Kidney (tissue), 14 donors: Measurements from ENCODE around the gene ARHGAP26. TPM values are rescaled to one million over a fixed set of nuclear protein-coding genes. Genes with fewer than 3 reads are reported as not detected.

Source experiments
- DNase-seq, 5 donors: peaks; one replicate each; pipeline ENCODE4 v3.0.0-alpha.2; 2013 to 2020
- FAIRE-seq: peaks from 2 replicates; lab custom pipeline; 2012; peaks lifted over from hg19 to GRCh38; lab: Jason Lieb, UNC
- H3K27ac ChIP-seq, 2 donors: one replicate each; pipeline ENCODE4 v1.7.0; 2013; ENCODE audit warnings: low read depth in 2 of 2, low read length in 2 of 2, inconsistent platforms in 1 of 2
- H3K27me3 ChIP-seq: one replicate; pipeline ENCODE4 v1.7.1; 2013; ENCODE audit warnings: low read length, inconsistent platforms; ENCODE audit not compliant: control insufficient read depth, insufficient read depth
- H3K36me3 ChIP-seq, 3 donors: one replicate each; pipeline versions ENCODE4 v1.7.0 to v1.7.1; 2013; ENCODE audit warnings: low read length in 3 of 3, control low read depth in 1 of 3, inconsistent platforms in 1 of 3; ENCODE audit not compliant: insufficient read depth in 3 of 3, control insufficient read depth in 2 of 3
- H3K4me1 ChIP-seq, 3 donors: one replicate each; pipeline versions ENCODE4 v1.7.0 to v1.7.1; 2013; ENCODE audit warnings: low read length in 3 of 3, inconsistent platforms in 1 of 3, low read depth in 1 of 3; ENCODE audit not compliant: control insufficient read depth in 2 of 3, insufficient read depth in 2 of 3
- H3K4me3 ChIP-seq, 3 donors: one replicate each; pipeline versions ENCODE4 v1.7.0 to v1.8.1; 2013; ENCODE audit warnings: low read length in 3 of 3, control low read depth in 1 of 3, inconsistent platforms in 1 of 3
- H3K9ac ChIP-seq, 3 donors: one replicate each; pipeline versions ENCODE4 v1.7.0 to v1.7.1; 2013; ENCODE audit warnings: low read length in 3 of 3, control low read depth in 1 of 3, inconsistent platforms in 1 of 3
- H3K9me3 ChIP-seq, 3 donors: one replicate each; pipeline versions ENCODE4 v1.7.0 to v1.7.1; 2013; ENCODE audit warnings: low read length in 3 of 3, control low read depth in 1 of 3, inconsistent platforms in 1 of 3; ENCODE audit not compliant: control insufficient read depth in 2 of 3, insufficient read depth in 1 of 3
- intact Hi-C: fragments of 100-400 bp; cut with DNase I; formaldehyde crosslinking; loops from one replicate; pipeline ENCODE4 v1.11.1; 2022
- polyA plus RNA-seq: library from polyadenylated mRNA; stranded (reverse); fragments of 350-450 nt; fragmentation: Illumina TruSeq; extraction: RNeasy Lipid Tissue Mini Kit (QIAGEN cat#74804); gene quantifications from one replicate; pipeline ENCODE4 v1.2.3, GENCODE V29; 2014; ENCODE audit warnings: low read depth, low replicate concordance; ENCODE audit not compliant: insufficient read depth
- total RNA-seq: library from RNA; stranded (reverse); fragmentation: NEBNext Ultra II Directional; extraction: Animal tissue kit (Norgen Biotek cat#: 25700); gene quantifications from one replicate; pipeline ENCODE4 v1.2.1, GENCODE V29; 2021
- TF ChIP-seq, protein P1 (sequence below): IDR thresholded peaks from 3 replicates; pipeline ENCODE4 v1.5.1; 2012; ENCODE audit warnings: mild to moderate bottlenecking, moderate library complexity, borderline replicate concordance; ENCODE audit not compliant: insufficient read depth; ENCODE audit errors: extremely low read depth
- donor health status: control.
- donor health status: control.
- donor health status: control.
- donor health status: control.
- donor health status: control.
- donor health status: DM: yes; HTN: yes; CAD: no.
- donor health status: Normal renal cell carcinoma (clear cell type).

Gene ARHGAP26
- total and polyA plus RNA-seq, 2 donors from 2014 or later = 2.5 to 85.7 TPM

DNA sequence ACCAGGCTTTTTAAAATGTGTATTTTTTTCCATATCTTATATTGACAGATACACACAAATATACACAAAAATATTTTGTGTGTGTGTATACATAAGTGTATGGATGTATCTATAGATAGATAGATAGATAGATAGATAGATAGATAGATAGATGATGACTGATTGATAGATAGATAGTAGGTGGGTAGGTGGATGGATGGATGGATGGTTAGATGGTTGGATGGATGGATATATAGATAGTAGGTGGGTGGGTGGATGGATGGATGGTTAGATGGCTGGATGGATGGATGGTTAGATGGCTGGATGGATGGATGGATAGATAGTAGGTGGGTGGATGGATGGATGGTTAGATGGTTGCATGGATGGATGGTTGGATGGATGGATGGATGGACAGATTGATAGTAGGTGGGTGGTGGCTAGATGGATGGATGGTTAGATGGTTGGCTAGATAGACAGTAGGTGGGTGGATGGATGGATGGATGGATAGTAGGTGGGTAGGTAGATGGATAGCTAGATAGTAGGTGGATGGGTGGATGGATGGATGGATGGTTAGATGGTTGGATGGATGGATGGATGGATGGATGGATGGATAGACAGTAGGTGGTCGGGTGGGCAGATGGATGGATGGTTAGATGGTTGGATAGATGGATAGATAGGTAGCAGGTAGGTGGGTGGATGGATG is 477.1 kb downstream of the ARHGAP26 start:
- Histone ChIP-seq H3K4me1 (peaks cover 0 to 4% (median 0%) of the 10 kb centered on the region in 3 donors), H3K27me3 (no peaks in the 10 kb centered on the region), H3K36me3 (no peaks in the 10 kb centered on the region), H3K9me3 (no peaks in the 10 kb centered on the region), H3K27ac (no peak overlapping the region), H3K4me3 (no peak overlapping the region), H3K9ac (no peak overlapping the region)
- FAIRE-seq (no peak), DNase-seq (no peak)
- TF ChIP-seq, protein P1, sequence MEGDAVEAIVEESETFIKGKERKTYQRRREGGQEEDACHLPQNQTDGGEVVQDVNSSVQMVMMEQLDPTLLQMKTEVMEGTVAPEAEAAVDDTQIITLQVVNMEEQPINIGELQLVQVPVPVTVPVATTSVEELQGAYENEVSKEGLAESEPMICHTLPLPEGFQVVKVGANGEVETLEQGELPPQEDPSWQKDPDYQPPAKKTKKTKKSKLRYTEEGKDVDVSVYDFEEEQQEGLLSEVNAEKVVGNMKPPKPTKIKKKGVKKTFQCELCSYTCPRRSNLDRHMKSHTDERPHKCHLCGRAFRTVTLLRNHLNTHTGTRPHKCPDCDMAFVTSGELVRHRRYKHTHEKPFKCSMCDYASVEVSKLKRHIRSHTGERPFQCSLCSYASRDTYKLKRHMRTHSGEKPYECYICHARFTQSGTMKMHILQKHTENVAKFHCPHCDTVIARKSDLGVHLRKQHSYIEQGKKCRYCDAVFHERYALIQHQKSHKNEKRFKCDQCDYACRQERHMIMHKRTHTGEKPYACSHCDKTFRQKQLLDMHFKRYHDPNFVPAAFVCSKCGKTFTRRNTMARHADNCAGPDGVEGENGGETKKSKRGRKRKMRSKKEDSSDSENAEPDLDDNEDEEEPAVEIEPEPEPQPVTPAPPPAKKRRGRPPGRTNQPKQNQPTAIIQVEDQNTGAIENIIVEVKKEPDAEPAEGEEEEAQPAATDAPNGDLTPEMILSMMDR = no peak
- intact Hi-C loops = no loop called here

DNA sequence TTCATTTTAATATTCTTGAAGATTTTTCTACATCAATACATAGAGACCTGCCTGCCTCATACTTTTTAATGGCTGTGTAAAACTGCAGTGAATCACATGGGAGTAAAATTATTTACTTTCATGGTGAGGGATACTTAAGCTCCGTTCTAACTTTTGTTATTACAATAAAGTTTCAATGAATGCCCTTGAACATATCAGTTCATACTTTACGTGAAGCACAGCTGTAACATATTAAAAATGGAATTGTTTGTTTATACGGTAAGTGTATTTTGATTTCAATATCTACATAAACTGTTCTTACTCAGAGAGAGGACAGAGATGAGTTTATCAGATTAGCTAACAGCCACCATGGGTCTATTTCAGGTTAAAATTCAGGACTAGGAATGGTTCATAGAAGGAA is 478.2 kb downstream of the ARHGAP26 start:
- intact Hi-C loops = no loop called here
- Histone ChIP-seq H3K27ac (no peak overlapping the region), H3K4me1 (peaks cover 0 to 4% (median 0%) of the 10 kb centered on the region in 3 donors), H3K27me3 (no peaks in the 10 kb centered on the region), H3K4me3 (no peak overlapping the region), H3K9me3 (no peaks in the 10 kb centered on the region), H3K36me3 (no peaks in the 10 kb centered on the region), H3K9ac (no peak overlapping the region)
- FAIRE-seq = no peak
- TF ChIP-seq, protein P1 = no peak
- no peak for DNase-seq

DNA sequence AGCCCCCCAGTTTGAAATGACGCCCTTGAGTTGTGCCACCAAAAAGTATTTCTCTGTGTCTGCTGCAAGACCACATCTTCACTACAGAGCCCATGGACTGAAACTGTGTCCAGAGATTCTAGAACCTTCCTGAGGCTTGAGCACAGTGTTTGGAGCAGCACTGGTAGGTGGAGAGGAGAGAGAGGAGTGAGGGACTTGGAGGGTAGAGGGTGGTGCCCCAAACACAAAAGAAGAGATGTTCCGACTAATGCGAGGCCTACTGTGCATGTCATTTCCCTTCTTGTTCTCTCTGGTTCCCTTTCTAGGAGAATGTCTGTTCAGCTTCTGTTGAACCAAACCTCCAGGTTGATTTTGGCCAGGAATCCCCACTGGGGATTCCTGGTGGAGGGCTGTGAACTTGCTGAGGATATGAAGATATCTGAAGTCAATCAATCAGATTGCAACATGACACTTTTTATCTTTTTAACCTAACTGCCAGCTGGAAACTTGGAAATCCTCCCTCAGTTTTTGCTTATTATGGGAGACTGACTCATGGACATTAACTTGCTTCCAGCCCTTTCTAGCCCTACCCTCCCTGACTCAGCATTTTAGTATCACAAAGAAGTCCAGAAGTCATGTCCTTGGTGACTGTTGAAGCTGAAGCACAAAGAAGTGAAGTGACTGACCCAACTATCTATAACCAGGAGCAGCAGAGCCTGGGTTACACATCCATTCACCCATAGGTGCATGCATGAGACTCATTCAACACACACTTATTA is 478.8 kb downstream of the ARHGAP26 start:
- TF ChIP-seq, protein P1 = no peak
- DNase-seq (no peak), FAIRE-seq (no peak)
- intact Hi-C loops = no loop called here
- no peak overlapping the region for H3K4me3 ChIP-seq
- no peak overlapping the region for H3K27ac ChIP-seq
- H3K4me1 ChIP-seq = peaks cover 0 to 4% (median 0%) of the 10 kb centered on the region in 3 donors
- H3K36me3 ChIP-seq = no peaks in the 10 kb centered on the region
- no peaks in the 10 kb centered on the region for H3K27me3 ChIP-seq
- no peaks in the 10 kb centered on the region for H3K9me3 ChIP-seq
- H3K9ac ChIP-seq = no peak overlapping the region
